Measurements from ENCODE around the gene MYO5C. TPM values are rescaled to one million over a fixed set of nuclear protein-coding genes. Genes with fewer than 3 reads are reported as not detected.
A peak's percentile ranks its signal among the peaks of the same experiment; 100 is the strongest.

Gene MYO5C
- total and polyA plus RNA-seq, 3 donors from 2014 or later, result 9.3 to 47.6 (median 40.0) TPM

GRCh38 chr15:52164631-52165265 lies 130.9 kb downstream of the MYO5C start:
- no peak for TF ChIP-seq POLR2A (IDR thresholded peaks at IDR 0.05)
- TF ChIP-seq, protein P1, sequence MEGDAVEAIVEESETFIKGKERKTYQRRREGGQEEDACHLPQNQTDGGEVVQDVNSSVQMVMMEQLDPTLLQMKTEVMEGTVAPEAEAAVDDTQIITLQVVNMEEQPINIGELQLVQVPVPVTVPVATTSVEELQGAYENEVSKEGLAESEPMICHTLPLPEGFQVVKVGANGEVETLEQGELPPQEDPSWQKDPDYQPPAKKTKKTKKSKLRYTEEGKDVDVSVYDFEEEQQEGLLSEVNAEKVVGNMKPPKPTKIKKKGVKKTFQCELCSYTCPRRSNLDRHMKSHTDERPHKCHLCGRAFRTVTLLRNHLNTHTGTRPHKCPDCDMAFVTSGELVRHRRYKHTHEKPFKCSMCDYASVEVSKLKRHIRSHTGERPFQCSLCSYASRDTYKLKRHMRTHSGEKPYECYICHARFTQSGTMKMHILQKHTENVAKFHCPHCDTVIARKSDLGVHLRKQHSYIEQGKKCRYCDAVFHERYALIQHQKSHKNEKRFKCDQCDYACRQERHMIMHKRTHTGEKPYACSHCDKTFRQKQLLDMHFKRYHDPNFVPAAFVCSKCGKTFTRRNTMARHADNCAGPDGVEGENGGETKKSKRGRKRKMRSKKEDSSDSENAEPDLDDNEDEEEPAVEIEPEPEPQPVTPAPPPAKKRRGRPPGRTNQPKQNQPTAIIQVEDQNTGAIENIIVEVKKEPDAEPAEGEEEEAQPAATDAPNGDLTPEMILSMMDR (IDR thresholded peaks at IDR 0.05), result no peak
- H3K4me1 ChIP-seq, result peaks cover 11% of the 10 kb centered on the region
- H3K36me3 ChIP-seq (ENCODE audit: low read depth, missing control alignments), result no peaks in the 10 kb centered on the region
- intact Hi-C loops (cut with DNase I; ENCODE audit: low total_unique reads), result no loop called here
- H3K27me3 ChIP-seq, result no peaks in the 10 kb centered on the region
- no peak for DNase-seq
- H3K27ac ChIP-seq, result no peak overlapping the region
- H3K9me3 ChIP-seq, result no peaks in the 10 kb centered on the region
- no peak overlapping the region for H3K4me3 ChIP-seq
- 81 to 82% methylated on average over 2 of the region's 2 CpGs for WGBS, 2 donors

- 53 to 88% methylated on average over 7 to 18 of the region's 19 CpGs for WGBS, 2 donors
- DNase-seq, result peak; percentile 72
- intact Hi-C loops (cut with DNase I; ENCODE audit: low total_unique reads), result no loop called here
These were observed 132.0 kb downstream of the MYO5C start for GRCh38 chr15:52163321-52164190.

DNA sequence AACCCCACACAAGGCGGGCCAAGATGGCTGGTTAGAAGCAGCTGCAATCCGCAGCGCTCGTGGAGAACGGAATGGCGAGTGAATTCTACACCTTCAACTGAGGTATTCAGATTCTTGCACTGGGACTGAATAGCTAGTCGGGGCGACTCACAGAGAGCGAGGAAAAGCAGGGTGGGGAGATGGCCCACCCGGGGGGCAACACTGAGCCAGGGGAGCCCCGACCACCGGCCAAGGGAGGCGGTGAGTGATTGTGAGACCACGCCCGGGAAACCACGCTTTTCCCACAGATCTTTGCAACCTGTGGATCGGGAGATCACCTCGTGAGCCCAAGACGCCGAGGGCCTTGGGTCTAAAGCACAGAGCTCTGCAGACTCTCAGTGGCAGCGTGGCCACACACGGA lies 132.7 kb downstream of the MYO5C start:
- H3K36me3 ChIP-seq (ENCODE audit: low read depth, missing control alignments), result no peaks in the 10 kb centered on the region
- intact Hi-C loops (cut with DNase I; ENCODE audit: low total_unique reads), result no loop called here
- DNase-seq, result no peak
- no peaks in the 10 kb centered on the region for H3K9me3 ChIP-seq
- TF ChIP-seq POLR2A (IDR thresholded peaks at IDR 0.05), result no peak
- TF ChIP-seq, protein P1 (IDR thresholded peaks at IDR 0.05), result no peak
- no peaks in the 10 kb centered on the region for H3K27me3 ChIP-seq
- H3K27ac ChIP-seq, result peak overlapping the region; percentile 70 to 78
- H3K4me1 ChIP-seq, result peaks cover 16% of the 10 kb centered on the region
- no peak overlapping the region for H3K4me3 ChIP-seq
- 76 to 86% methylated on average over 22 of the region's 22 CpGs for WGBS, 2 donors

More at GRCh38 chr15:52163321-52164190, 132.0 kb downstream of the MYO5C start:
- TF ChIP-seq, protein P1 (IDR thresholded peaks at IDR 0.05), result peak in 2 of 3 experiments; percentile 20 to 40
- no peak for TF ChIP-seq POLR2A (IDR thresholded peaks at IDR 0.05)
- no peaks in the 10 kb centered on the region for H3K9me3 ChIP-seq
- H3K27ac ChIP-seq, result peak overlapping the region; percentile 70 to 78
- peaks cover 11% of the 10 kb centered on the region for H3K4me1 ChIP-seq
- H3K27me3 ChIP-seq, result no peaks in the 10 kb centered on the region
- no peaks in the 10 kb centered on the region for H3K36me3 ChIP-seq (ENCODE audit: low read depth, missing control alignments)
- H3K4me3 ChIP-seq, result no peak overlapping the region

GRCh38 chr15:52162260-52162659 lies 133.3 kb downstream of the MYO5C start:
- 68 to 72% methylated on average over 4 of the region's 4 CpGs for WGBS, 2 donors
- no peaks in the 10 kb centered on the region for H3K27me3 ChIP-seq
- H3K27ac ChIP-seq, result no peak overlapping the region
- no peaks in the 10 kb centered on the region for H3K9me3 ChIP-seq
- intact Hi-C loops (cut with DNase I; ENCODE audit: low total_unique reads), result no loop called here
- no peak overlapping the region for H3K4me3 ChIP-seq
- peaks cover 19% of the 10 kb centered on the region for H3K4me1 ChIP-seq
- no peak for TF ChIP-seq POLR2A (IDR thresholded peaks at IDR 0.05)
- TF ChIP-seq, protein P1 (IDR thresholded peaks at IDR 0.05), result no peak
- no peaks in the 10 kb centered on the region for H3K36me3 ChIP-seq (ENCODE audit: low read depth, missing control alignments)
- no peak for DNase-seq

Data from testis (tissue), 3 donors.